HCT116 (cell line): Measurements from ENCODE around the gene SEMA6D. TPM values are rescaled to one million over a fixed set of nuclear protein-coding genes. Genes with fewer than 3 reads are reported as not detected.

Source experiments
- ATAC-seq: fragments of 200-7000 bp; cut with Tn5 transposase; 2 replicates; pipeline ENCODE4 v1.9.1; 2020; ENCODE audit warnings: mild to moderate bottlenecking, moderate library complexity
- BruUV-seq: library from RNA; stranded (reverse); fragments of 400-500 nt; replicated peaks from 2 replicates; lab custom pipeline; 2021; lab: Mats Ljungman, UMichigan
- CTCF ChIA-PET: fragments of 300-600 bp; sonication (Branson Sonifier 250); formaldehyde crosslinking; loops from one replicate; lab custom pipeline; 2021; ENCODE audit warnings: antibody characterized with exemption; lab: Charles Lee
- POLR2A ChIA-PET: fragments of 300-600, 350-600 bp; sonication (Branson Sonifier 250); formaldehyde crosslinking; loops from one replicate; lab custom pipeline; 2021; ENCODE audit warnings: antibody characterized with exemption; lab: Charles Lee
- RAD21 ChIA-PET, 2 experiments: fragments of 300-600 bp; sonication (Branson Sonifier 250); formaldehyde crosslinking; loops; one replicate each; lab custom pipeline; 2023; ENCODE audit warnings: low total read pairs in 2 of 2; ENCODE audit not compliant: uncharacterized antibody in 2 of 2, unreplicated experiment in 2 of 2, low non-redundant PET in 1 of 2; lab: Charles Lee
- DNase-seq: peaks from one replicate; pipeline ENCODE4 v3.0.0-alpha.2; 2010; ENCODE audit warnings: low read depth, low spot score
- H2AFZ ChIP-seq: fragments of 200-600 bp; shearing (Covaris generic), sonication (generic); 2 replicates; pipeline ENCODE4 v1.6.1; 2017; ENCODE audit warnings: low read depth, mixed run types, mixed read lengths, antibody characterized with exemption, low read length; ENCODE audit not compliant: poor library complexity, severe bottlenecking
- H3K27ac ChIP-seq: 2 replicates; pipeline ENCODE4 v1.5.1; 2012; ENCODE audit warnings: low read depth, low read length
- H3K27me3 ChIP-seq: fragments of 200-600 bp; sonication (generic); 2 replicates; pipeline ENCODE4 v1.6.1; 2016; ENCODE audit warnings: mixed run types, low read length, mixed read lengths; ENCODE audit not compliant: insufficient read depth
- H3K36me3 ChIP-seq, 2 experiments: fragments of 200-500 bp in 1 of 2; fragments of 200-600 bp in 1 of 2; sonication (Bioruptor generic) in 1 of 2; sonication (generic) in 1 of 2; 2 replicates each; pipeline versions ENCODE4 v1.5.1 to v1.6.1; 2014 to 2016; ENCODE audit warnings: low read length in 2 of 2, inconsistent platforms in 1 of 2, mixed read lengths in 1 of 2, mixed run types in 1 of 2; ENCODE audit not compliant: insufficient read depth in 2 of 2, control insufficient read depth in 1 of 2
- H3K4me1 ChIP-seq, 2 experiments: fragments of 200-600 bp in 1 of 2; sonication (generic) in 1 of 2; 2 replicates each; pipeline versions ENCODE4 v1.5.1 to v1.6.1; 2012 to 2017; ENCODE audit warnings: low read length in 2 of 2, inconsistent platforms in 1 of 2, mild to moderate bottlenecking in 1 of 2, mixed read lengths in 1 of 2, mixed run types in 1 of 2, moderate library complexity in 1 of 2; ENCODE audit not compliant: insufficient read depth in 2 of 2, control insufficient read depth in 1 of 2
- H3K4me2 ChIP-seq: fragments of 200-600 bp; sonication (generic); 2 replicates; pipeline ENCODE4 v1.6.1; 2017; ENCODE audit warnings: mixed run types, low read length, mixed read lengths
- H3K4me3 ChIP-seq, 2 experiments: fragments of 200-600 bp in 1 of 2; sonication (generic) in 1 of 2; replicated peaks in 1 of 2; 2 replicates each; pipeline ENCODE4 v1.5.1; 2011 to 2016; ENCODE audit warnings: low read length in 2 of 2, control low read depth in 1 of 2, low read depth in 1 of 2, mild to moderate bottlenecking in 1 of 2, mixed read lengths in 1 of 2, mixed run types in 1 of 2
- H3K79me2 ChIP-seq: fragments of 200-600 bp; sonication (generic); 2 replicates; pipeline ENCODE4 v1.6.1; 2017; ENCODE audit warnings: mild to moderate bottlenecking, mixed run types, low read length, moderate library complexity, mixed read lengths; ENCODE audit not compliant: insufficient read depth
- H3K9ac ChIP-seq: fragments of 200-600 bp; sonication (generic); 2 replicates; pipeline ENCODE4 v1.6.1; 2016; ENCODE audit warnings: low read length, mixed read lengths
- H3K9me2 ChIP-seq: fragments of 200-600 bp; sonication (generic), shearing (Covaris generic); 2 replicates; pipeline ENCODE4 v1.6.1; 2017; ENCODE audit warnings: mixed run types, mild to moderate bottlenecking, moderate library complexity; ENCODE audit not compliant: insufficient read depth
- H3K9me3 ChIP-seq, 2 experiments: fragments of 200-500 bp in 1 of 2; fragments of 200-600 bp in 1 of 2; sonication (Bioruptor generic) in 1 of 2; sonication (generic) in 1 of 2; 2 replicates each; pipeline ENCODE4 v1.6.1; 2014 to 2017; ENCODE audit warnings: low read length in 2 of 2, mixed read lengths in 2 of 2, inconsistent platforms in 1 of 2, low read depth in 1 of 2, mild to moderate bottlenecking in 1 of 2, mixed run types in 1 of 2, moderate library complexity in 1 of 2; ENCODE audit not compliant: control insufficient read depth in 1 of 2, insufficient read depth in 1 of 2
- H4K20me1 ChIP-seq: fragments of 200-600 bp; sonication (generic), shearing (Covaris generic); 2 replicates; pipeline ENCODE4 v1.6.1; 2017; ENCODE audit warnings: mixed run types, mild to moderate bottlenecking, moderate library complexity; ENCODE audit not compliant: insufficient read depth
- CEBPB ChIP-seq: IDR thresholded peaks from 2 replicates; pipeline ENCODE4 v1.6.1; 2012; ENCODE audit warnings: low read depth
- EGR1 ChIP-seq: IDR thresholded peaks from 2 replicates; pipeline ENCODE4 v1.6.1; 2012; ENCODE audit warnings: low read depth
- ELF1 ChIP-seq: IDR thresholded peaks from 2 replicates; pipeline ENCODE4 v1.6.1; 2012; ENCODE audit warnings: low read depth, borderline replicate concordance
- EZH2 ChIP-seq: fragments of 200-600 bp; sonication (generic); IDR thresholded peaks from 2 replicates; pipeline ENCODE4 v1.6.1; 2017; ENCODE audit warnings: antibody characterized with exemption, mixed run types
- FOSL1 ChIP-seq: IDR thresholded peaks from 2 replicates; pipeline ENCODE4 v1.6.1; 2012; ENCODE audit warnings: low read depth
- JUND ChIP-seq: IDR thresholded peaks from 2 replicates; pipeline ENCODE4 v1.6.1; 2012
- POLR2A ChIP-seq: IDR thresholded peaks from 2 replicates; pipeline ENCODE4 v1.7.0; 2011; ENCODE audit warnings: borderline replicate concordance; ENCODE audit not compliant: insufficient read depth, insufficient read length; ENCODE audit errors: extremely low read depth
- POLR2AphosphoS5 ChIP-seq: IDR thresholded peaks from 2 replicates; pipeline ENCODE4 v1.6.1; 2011; ENCODE audit warnings: mild to moderate bottlenecking, low read depth, low read length, moderate library complexity
- RAD21 ChIP-seq: IDR thresholded peaks from 2 replicates; pipeline ENCODE4 v1.6.1; 2012; ENCODE audit warnings: low read depth, mild to moderate bottlenecking
- SP1 ChIP-seq: IDR thresholded peaks from 2 replicates; pipeline ENCODE4 v1.6.1; 2012; ENCODE audit warnings: low read depth
- SRF ChIP-seq: IDR thresholded peaks from 2 replicates; pipeline ENCODE4 v1.6.1; 2012; ENCODE audit warnings: low read depth
- YY1 ChIP-seq: IDR thresholded peaks from 2 replicates; pipeline ENCODE4 v1.6.1; 2011; ENCODE audit warnings: low read length, low read depth, moderate library complexity, mild to moderate bottlenecking; ENCODE audit not compliant: insufficient replicate concordance; ENCODE audit errors: extremely low read depth
- ZFX ChIP-seq: fragments of 450-650 bp; IDR thresholded peaks from 2 replicates; pipeline ENCODE4 v1.6.1; 2017
- ZNF274 ChIP-seq: fragments of 200-500 bp; sonication (Bioruptor generic); IDR thresholded peaks from 2 replicates; pipeline ENCODE4 v1.6.1; 2014; ENCODE audit warnings: mild to moderate bottlenecking, low read depth, low read length, inconsistent platforms
- intact Hi-C: fragments of 100-400 bp; cut with micrococcal nuclease; formaldehyde crosslinking; loops from 2 replicates; pipeline ENCODE4 v1.10.0; 2022
- total RNA-seq: library from RNA; stranded (reverse); gene quantifications from one replicate; pipeline ENCODE4 v1.2.1, GENCODE V29; 2021; ENCODE audit not compliant: unreplicated experiment
- TF ChIP-seq, protein P1 (sequence below): IDR thresholded peaks from 2 replicates; pipeline ENCODE4 v1.6.1; 2011; ENCODE audit warnings: mild to moderate bottlenecking, low read length, moderate library complexity; ENCODE audit not compliant: insufficient replicate concordance; ENCODE audit errors: extremely low read depth
- TF ChIP-seq, protein P2 (sequence below): IDR thresholded peaks from 2 replicates; pipeline ENCODE4 v1.6.1; 2012
- TF ChIP-seq, protein P3 (sequence below), 3 experiments: fragments of 200-600 bp in 1 of 3; sonication (generic) in 1 of 3; IDR thresholded peaks in 2 of 3; conservative IDR thresholded peaks in 1 of 3; 2 replicates each; pipeline ENCODE4 v1.5.1; 2012 to 2017; ENCODE audit warnings: low read depth in 2 of 3, low read length in 2 of 3, antibody characterized with exemption in 1 of 3, borderline replicate concordance in 1 of 3, control low read depth in 1 of 3, mild to moderate bottlenecking in 1 of 3, mixed read lengths in 1 of 3, mixed run types in 1 of 3, moderate library complexity in 1 of 3; ENCODE audit not compliant: insufficient read depth in 1 of 3

The SEMA6D gene
- total RNA-seq, 1 experiment from 2014 or later = 0.02 TPM

DNA sequence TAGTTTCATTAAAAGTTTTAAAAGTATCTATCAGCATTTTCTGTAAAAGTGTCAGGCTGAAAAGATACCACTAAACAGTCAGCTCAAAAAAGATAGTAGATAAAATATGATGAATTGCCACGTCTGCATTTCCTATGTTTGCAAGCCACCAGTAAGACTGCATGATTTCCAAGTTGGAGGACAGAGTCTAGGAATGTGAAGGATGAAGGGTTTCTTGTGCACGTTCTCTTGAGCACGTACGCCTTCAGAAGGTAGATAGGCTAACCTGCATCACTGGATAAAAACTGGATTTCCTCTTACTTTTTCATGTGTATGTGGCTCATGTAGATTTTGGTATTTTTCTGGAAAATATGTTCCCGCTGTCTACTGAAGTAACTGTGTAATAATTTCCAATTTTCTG is 9.9 kb upstream of the SEMA6D start:
- intact Hi-C loops = no loop called here
- ChIA-PET POLR2A (no interaction called here), CTCF (no interaction called here), RAD21 (no interaction called here)
- Histone ChIP-seq H3K36me3 (no peaks in the 10 kb centered on the region), H3K79me2 (no peaks in the 10 kb centered on the region), H3K27me3 (no peaks in the 10 kb centered on the region), H4K20me1 (no peaks in the 10 kb centered on the region), H3K9ac (no peak overlapping the region), H3K27ac (no peak overlapping the region), H2AFZ (no peak overlapping the region), H3K9me2 (no peaks in the 10 kb centered on the region), H3K9me3 (peaks cover 7 to 18% of the 10 kb centered on the region in 2 experiments; a peak in 3 of 4 replicates), H3K4me2 (no peak overlapping the region), H3K4me1 (no peaks in the 10 kb centered on the region), H3K4me3 (no peak overlapping the region)
- no peak for ATAC-seq
- DNase-seq = no peak
- TF ChIP-seq YY1 (no peak), POLR2A (no peak), ZFX (no peak), EZH2 (no peak), EGR1 (no peak), ELF1 (no peak), RAD21 (no peak)
- BruUV-seq = no TSS peak

DNA sequence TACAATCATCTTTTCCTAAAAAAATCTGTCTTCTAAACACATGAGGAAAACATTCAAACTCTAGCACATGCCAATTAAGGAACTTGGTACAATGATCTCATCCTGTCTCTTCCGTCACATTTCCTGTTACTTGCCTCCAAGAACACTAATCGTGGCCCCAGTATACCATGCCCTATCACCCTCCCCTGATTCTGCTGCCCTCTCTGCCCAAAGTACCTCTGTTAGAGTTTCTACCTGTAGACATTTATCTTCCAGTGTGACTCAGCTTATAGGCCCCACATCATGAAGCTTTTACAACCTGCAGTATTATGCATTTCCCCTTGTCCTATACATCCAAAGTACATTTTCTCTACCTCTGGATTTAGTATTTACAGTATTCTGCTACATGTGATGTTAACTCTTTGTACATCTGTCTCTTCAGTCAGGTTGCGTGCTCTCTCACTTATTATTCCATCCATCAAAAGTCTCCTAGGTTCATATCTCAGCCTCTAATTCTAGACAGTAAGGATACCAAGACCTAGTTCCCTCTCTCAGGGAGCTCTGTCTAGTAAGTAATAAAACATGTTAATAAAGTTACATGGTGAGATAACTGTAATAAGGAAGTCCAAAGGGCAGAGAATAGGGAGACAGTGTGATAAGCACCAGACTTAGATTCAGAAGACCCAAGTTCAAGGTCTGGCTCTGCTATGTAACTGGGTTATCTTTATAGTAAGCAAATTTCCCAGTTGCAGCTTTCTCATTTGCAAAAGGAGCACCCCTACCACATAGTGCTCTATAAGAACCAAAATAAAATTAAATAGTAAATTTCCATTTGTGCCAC is 8.9 kb upstream of the SEMA6D start:
- Histone ChIP-seq H3K27ac (no peak overlapping the region), H3K9me3 (peaks cover 7 to 18% of the 10 kb centered on the region in 2 experiments; a peak in 3 of 4 replicates), H4K20me1 (no peaks in the 10 kb centered on the region), H3K4me3 (no peak overlapping the region), H3K4me1 (no peaks in the 10 kb centered on the region), H3K27me3 (no peaks in the 10 kb centered on the region), H3K36me3 (no peaks in the 10 kb centered on the region), H3K79me2 (no peaks in the 10 kb centered on the region), H3K9me2 (no peaks in the 10 kb centered on the region), H3K4me2 (no peak overlapping the region), H2AFZ (no peak overlapping the region), H3K9ac (no peak overlapping the region)
- DNase-seq (no peak), ATAC-seq (no peak)
- CTCF ChIA-PET = no interaction called here
- intact Hi-C loops = no loop called here
- BruUV-seq = no TSS peak
- POLR2A ChIA-PET = no interaction called here
- RAD21 ChIA-PET = no interaction called here
- no peak for TF ChIP-seq CEBPB
- no peak for TF ChIP-seq POLR2A
- no peak for TF ChIP-seq JUND
- TF ChIP-seq ZNF274 = no peak
- TF ChIP-seq, protein P1, sequence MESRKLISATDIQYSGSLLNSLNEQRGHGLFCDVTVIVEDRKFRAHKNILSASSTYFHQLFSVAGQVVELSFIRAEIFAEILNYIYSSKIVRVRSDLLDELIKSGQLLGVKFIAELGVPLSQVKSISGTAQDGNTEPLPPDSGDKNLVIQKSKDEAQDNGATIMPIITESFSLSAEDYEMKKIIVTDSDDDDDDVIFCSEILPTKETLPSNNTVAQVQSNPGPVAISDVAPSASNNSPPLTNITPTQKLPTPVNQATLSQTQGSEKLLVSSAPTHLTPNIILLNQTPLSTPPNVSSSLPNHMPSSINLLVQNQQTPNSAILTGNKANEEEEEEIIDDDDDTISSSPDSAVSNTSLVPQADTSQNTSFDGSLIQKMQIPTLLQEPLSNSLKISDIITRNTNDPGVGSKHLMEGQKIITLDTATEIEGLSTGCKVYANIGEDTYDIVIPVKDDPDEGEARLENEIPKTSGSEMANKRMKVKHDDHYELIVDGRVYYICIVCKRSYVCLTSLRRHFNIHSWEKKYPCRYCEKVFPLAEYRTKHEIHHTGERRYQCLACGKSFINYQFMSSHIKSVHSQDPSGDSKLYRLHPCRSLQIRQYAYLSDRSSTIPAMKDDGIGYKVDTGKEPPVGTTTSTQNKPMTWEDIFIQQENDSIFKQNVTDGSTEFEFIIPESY = no peak
- TF ChIP-seq, protein P2, sequence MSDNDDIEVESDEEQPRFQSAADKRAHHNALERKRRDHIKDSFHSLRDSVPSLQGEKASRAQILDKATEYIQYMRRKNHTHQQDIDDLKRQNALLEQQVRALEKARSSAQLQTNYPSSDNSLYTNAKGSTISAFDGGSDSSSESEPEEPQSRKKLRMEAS = no peak
- no peak for TF ChIP-seq SRF
- TF ChIP-seq, protein P3, sequence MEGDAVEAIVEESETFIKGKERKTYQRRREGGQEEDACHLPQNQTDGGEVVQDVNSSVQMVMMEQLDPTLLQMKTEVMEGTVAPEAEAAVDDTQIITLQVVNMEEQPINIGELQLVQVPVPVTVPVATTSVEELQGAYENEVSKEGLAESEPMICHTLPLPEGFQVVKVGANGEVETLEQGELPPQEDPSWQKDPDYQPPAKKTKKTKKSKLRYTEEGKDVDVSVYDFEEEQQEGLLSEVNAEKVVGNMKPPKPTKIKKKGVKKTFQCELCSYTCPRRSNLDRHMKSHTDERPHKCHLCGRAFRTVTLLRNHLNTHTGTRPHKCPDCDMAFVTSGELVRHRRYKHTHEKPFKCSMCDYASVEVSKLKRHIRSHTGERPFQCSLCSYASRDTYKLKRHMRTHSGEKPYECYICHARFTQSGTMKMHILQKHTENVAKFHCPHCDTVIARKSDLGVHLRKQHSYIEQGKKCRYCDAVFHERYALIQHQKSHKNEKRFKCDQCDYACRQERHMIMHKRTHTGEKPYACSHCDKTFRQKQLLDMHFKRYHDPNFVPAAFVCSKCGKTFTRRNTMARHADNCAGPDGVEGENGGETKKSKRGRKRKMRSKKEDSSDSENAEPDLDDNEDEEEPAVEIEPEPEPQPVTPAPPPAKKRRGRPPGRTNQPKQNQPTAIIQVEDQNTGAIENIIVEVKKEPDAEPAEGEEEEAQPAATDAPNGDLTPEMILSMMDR (IDR thresholded peaks at IDR 0.05 in 2 of 3, conservative IDR thresholded peaks at IDR 0.05 in 1 of 3; ENCODE audit: borderline replicate concordance in 1 of 3, insufficient read depth in 1 of 3, low read depth in 2 of 3, low read length in 2 of 3) = no peak
- TF ChIP-seq POLR2AphosphoS5 = no peak
- no peak for TF ChIP-seq RAD21
- no peak for TF ChIP-seq ZFX
- TF ChIP-seq FOSL1 = no peak
- TF ChIP-seq SP1 = no peak
